GM12873 (cell line): ENCODE results near the gene IL17RC.

Experiments used
- TF ChIP-seq, protein P1 (sequence below): IDR thresholded peaks from 2 replicates; pipeline ENCODE4 v1.5.1; 2012; ENCODE audit warnings: low read depth, mild to moderate bottlenecking, moderate library complexity, low read length, control low read depth; ENCODE audit not compliant: insufficient read depth; ENCODE audit errors: missing control alignments

Gene IL17RC

DNA sequence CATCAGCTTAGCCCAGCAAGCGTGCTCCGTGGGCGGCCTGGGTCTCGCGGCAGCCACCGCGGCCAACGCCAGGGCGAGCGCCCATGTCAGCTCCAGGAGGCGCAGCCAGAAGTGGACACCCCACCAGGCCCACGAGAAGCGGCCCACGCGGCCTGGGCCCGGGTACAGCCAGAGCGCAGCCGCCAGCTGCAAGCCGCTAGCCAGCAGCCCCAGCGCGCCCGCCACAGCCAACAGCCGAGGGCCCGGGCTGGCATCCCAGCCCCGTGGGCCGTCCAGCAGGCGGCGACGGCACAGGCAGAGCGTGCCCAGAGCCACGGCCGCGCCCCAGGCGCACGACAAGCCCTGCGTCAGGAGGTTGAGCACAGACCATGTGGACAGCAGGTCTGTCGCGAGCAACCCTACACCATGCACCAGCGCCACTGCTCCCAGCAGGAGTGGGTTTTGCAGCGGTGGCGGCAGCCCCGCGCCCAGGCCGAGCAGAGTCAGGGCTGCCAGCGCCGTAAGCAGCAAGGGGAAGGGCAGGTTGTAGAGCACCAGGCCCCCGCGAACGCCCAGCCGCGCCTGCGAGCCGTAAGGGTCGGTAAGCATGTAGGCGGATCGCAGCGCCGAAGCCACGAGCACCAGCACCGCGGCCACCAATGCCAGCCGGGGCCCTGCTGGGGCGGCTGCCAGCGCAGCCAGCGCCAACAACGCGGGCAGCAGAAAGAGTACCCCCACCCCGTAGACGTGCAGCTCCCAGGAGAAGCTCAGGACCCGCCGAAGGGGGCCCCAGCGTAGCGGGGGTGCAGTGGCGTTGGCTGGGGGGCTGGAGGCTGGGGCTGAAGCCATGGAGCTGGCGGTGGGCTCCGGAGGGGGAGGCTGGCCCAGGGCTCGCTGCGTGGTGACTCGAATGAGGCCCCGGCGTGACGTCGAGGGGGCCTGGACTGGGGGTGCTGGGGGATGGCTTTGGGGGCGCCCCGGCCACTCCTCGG, 30.4 kb downstream of the IL17RC start:
- TF ChIP-seq, protein P1, sequence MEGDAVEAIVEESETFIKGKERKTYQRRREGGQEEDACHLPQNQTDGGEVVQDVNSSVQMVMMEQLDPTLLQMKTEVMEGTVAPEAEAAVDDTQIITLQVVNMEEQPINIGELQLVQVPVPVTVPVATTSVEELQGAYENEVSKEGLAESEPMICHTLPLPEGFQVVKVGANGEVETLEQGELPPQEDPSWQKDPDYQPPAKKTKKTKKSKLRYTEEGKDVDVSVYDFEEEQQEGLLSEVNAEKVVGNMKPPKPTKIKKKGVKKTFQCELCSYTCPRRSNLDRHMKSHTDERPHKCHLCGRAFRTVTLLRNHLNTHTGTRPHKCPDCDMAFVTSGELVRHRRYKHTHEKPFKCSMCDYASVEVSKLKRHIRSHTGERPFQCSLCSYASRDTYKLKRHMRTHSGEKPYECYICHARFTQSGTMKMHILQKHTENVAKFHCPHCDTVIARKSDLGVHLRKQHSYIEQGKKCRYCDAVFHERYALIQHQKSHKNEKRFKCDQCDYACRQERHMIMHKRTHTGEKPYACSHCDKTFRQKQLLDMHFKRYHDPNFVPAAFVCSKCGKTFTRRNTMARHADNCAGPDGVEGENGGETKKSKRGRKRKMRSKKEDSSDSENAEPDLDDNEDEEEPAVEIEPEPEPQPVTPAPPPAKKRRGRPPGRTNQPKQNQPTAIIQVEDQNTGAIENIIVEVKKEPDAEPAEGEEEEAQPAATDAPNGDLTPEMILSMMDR = no peak

DNA sequence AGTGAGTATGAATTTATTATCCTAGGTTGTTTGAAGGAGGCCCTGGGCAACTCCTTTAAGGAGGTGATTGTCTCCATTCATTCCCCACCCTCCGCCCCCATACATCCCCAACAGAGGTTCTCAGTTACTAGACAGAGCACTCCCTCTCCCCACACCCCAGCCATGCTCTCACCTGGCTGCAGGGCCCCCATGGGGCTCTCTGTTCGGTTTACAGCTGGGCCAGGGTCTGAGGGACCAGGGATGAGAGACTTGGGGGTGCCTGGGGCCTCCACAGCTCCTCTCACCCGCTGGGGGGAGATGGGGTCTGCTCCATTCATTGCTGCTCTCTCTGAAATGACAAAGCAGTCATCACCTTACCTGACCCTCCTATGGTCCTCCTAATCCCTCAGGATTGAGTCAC, 31.7 kb downstream of the IL17RC start:
- TF ChIP-seq, protein P1 = no peak

DNA sequence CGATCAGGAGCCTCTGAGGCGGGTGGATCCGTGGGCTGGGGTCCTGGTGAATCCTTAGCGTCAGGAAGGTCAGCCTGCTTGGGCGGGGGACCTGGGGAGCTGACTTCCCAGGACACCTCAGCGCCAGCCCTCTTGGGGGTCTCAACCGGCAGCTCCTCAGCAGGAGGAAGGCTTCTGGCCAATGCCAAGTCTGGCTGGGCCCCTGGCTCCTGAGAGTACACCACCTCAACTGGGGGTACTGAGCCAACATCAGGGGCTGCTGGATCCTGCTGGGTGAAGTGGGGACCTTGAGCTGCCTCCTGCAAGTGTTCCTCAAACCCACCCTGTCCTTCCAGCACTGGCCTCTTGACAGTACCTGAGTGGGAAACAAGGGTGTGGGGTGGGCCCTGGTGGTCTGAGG, 32.2 kb downstream of the IL17RC start:
- TF ChIP-seq, protein P1 = no peak

DNA sequence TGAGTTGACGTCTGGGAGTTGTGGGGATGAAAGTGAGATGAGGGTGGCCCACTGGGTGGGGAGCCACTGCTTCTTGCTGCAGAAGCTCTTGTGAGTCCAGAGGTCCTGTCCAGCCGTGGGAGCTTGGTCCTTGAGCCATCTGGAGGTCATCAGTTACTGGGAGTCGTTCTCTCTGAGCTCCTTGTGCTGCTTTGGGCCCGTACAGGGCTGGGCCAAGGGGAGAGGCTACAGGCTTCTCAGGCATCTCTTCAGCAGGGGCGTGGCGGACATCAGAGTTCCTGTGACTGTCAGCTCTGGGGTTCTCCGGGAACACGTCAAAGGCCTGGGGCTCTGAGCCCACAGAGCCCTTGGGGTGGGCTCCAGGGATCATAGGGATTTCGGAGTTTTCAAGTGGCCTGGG, 32.7 kb downstream of the IL17RC start:
- TF ChIP-seq, protein P1 = no peak

DNA sequence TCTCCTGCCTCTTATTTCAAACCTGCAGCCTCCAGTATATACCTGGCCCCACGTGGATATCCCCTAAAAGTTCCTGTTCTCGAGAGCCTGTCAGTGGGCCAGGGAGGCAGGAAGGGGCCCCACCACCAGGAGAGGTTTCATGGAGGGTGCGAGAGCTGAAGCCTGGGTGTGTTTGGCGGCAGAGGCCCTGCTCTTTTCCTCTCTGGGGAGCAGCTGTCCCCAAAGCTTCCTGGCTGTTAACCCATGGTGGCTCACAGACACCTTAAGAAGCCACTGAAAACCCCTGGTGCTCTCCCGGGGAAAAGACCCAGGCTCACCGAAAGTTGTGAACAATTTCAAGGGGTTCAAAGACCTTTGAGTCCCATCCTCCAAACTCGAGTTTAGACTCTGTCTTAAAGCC, 34.2 kb downstream of the IL17RC start:
- TF ChIP-seq, protein P1 = no peak

DNA sequence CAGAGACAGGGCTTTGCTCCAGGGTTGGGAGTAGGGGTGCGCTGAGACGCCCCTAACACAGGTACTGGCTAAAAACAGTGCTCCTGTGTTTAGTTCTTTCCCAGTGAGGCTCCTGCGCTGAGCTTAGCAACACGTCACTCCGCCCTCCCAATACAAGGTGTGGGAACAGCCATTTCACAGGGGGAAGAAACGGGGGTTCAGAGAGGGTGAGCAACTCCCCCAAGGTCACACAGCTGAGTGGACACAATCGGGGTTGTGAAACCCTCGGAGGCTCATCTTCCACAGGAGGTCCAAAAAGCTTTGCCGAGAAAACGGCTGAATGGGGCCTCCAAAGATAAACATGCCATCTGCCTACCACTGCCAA, 34.7 kb downstream of the IL17RC start:
- TF ChIP-seq, protein P1 = no peak

DNA sequence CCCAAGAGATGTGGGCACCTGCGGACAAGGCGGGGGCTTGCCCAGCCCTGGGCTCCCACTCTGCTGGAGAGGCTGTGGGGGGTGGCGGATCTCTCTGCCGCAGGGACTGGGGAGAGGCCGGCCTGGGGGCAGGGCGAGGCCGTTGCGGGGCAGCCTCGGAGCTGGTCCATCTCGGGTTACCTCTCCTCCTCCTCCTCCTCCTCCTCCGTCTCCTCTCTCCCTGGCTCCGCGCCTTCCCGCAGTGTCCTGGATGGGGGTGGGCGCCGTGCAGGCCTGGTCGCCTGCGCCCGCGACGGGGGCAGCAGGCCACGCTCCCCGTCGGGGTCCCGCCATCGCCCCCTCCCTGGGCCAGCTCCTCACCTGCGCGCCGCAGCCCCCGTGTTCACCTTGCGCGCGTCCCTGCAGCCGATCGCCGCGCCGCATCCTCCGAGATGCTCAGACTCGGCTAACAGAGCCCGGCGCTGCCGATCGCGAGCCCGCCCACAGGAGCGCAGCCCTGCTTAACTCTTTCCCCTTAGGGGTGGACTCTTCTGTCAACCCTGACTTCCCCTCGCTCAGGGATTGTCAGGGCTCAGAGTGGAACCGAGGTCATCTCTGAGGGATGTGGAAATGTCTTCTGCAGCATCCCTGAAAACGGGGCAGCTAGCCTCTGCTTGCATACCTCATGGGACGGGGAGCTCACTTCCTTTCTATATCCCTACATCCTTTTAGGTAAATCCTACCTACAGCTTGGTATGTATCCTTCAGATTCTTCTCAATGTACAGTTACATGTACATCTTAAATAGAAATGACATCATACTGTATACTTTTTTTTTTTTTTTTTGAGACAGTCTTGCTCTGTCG, 35.3 kb downstream of the IL17RC start, which contains the start of gene PRRT3:
PRRT3 (minus strand) TSS at position 447 of the 844 bp plus-strand sequence. CDS start 2,293 bp downstream, outside the sequence.
- TF ChIP-seq, protein P1 = no peak
